NCI-H146 treated with DMSO at 0.1 percent for 48 hours (cell line): ENCODE results near the gene ECI1.

Experiments
- DNase-seq: peaks from one replicate; lab custom pipeline; 2025; ENCODE audit not compliant: unreplicated experiment; lab: John Stamatoyannopoulos, UW

The ECI1 gene, protein sequence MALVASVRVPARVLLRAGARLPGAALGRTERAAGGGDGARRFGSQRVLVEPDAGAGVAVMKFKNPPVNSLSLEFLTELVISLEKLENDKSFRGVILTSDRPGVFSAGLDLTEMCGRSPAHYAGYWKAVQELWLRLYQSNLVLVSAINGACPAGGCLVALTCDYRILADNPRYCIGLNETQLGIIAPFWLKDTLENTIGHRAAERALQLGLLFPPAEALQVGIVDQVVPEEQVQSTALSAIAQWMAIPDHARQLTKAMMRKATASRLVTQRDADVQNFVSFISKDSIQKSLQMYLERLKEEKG

DNA sequence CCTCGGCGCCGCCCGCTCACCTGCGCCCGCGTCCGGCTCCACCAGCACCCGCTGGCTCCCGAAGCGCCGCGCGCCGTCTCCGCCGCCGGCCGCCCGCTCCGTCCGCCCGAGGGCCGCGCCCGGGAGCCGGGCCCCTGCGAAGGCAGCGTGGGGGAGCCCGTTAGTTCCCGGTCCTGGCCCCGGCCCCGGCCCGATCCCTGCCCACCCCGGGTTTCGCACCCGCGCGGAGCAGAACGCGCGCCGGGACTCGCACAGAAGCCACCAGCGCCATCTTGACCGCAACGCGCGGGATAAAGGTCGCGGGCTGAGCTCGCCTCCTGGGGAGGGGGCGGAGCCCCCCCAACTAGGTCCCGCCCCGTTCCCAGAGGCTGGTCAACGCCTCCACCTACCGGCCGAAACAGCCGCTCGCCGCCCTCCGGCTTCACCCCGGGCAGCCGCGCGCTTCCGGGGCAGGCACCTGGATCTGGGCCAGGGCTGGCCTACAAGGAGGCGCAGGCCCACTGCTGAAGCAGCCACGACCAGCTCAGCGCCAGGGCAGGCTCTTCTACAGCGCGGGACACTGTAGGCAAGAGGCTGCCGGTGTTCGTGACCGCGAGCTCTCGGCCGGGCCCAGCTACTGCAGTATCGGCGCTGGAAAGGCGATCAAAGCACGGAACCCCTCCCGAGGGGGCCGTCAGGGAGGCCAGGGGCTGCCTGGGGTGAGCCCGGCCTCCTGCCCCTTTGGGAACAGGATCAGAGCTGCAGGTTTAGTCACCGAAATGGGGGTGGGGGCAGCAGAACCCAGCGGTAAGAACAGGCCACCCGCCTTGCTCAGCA lies at the start of gene ECI1:
TSS of gene ECI1 (minus strand) at position 292 of the 816 bp plus-strand sequence. CDS start at position 271, 21 bp downstream.
- peak; percentile 83 for DNase-seq

DNA sequence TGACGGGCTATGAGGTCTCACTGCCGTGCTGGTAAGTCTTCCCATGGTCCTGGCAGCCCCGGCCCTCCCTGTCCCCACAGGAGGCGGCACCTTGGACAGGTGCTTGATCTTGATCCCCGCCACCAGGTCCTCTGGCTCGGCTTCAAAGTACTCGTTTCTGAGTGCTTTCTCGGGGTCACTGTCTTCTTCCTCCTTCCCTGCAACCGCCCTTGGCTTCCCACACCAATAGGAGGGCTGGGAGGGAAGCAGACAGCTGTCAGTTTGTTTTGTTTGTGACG lies 48.5 kb upstream of the ECI1 start:
- DNase-seq = no peak

DNA sequence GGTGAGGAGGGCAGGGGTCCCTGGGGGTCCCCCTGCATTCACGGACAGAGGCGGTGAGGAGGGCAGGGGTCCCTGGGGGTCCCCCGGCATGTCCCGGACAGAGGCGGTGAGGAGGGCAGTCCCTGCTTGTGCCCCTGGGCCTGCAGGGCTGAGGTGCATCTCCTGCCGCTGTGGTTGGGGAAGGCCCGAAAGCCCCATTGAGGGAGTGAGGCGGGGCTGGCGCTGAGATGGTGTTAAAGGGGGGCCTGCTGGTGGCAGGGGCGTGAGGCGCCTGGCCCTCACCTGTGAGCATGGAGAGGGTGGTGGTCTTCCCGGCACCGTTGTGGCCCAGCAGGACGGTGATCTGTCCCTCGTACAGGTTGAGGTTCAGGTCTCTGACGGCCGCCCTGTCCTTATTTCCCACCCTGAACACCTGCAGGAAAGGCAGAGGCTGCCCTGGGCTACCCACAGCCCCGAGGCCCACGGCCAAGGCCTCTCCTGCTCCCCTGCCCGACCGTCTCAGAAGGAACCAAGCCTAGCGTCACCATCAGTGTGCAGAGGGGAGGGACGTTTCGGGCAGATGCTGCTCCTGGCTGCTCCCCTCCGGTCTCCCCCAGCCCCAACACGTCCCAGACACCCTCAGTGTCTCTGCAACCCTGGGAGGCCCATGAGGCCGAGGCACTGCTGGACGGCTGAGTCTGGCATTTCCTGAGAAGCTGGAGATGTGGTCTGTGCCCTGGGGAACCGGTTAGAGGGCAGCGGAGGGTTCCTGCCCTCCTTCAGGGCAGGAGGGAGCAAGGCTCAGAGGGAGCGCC lies 47.9 kb upstream of the ECI1 start:
- DNase-seq = no peak

DNA sequence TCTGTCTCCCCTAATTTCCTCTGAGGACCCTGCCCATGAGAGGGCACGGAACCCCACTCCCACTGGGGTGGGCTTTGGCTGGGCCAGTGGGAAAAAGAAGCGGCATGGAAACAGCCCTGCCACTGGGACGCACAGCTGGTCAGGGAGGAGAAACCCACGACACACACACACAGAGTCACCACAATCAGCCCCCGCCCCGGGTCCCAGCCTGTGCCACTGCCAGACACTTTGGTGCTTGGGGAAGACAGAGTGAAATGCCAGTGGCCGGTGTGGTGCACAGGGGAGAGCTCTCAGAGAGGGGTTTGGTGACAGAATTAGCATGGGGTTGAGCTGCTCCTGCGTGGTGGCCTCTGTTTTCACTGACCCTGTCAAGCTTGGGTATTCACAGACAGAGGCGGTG lies 47.2 kb upstream of the ECI1 start:
- no peak for DNase-seq

DNA sequence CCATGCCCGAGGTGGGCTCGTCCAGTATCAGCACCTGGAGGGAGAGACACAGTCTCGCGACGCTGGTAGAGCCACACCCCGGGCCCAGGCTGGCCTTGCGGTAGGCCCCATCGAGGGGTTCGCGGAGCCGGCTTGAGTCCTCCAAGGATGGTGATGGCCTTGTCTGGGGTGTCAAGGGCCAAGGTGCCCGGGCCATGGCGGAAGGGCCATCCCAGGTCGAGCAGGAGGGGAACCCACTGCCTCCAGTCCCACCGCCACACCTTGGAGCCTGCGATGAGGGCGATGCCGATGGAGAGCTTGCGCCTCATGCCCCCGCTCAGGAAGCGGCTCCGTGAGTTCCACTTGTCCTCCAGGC lies 46.1 kb upstream of the ECI1 start:
- no peak for DNase-seq

DNA sequence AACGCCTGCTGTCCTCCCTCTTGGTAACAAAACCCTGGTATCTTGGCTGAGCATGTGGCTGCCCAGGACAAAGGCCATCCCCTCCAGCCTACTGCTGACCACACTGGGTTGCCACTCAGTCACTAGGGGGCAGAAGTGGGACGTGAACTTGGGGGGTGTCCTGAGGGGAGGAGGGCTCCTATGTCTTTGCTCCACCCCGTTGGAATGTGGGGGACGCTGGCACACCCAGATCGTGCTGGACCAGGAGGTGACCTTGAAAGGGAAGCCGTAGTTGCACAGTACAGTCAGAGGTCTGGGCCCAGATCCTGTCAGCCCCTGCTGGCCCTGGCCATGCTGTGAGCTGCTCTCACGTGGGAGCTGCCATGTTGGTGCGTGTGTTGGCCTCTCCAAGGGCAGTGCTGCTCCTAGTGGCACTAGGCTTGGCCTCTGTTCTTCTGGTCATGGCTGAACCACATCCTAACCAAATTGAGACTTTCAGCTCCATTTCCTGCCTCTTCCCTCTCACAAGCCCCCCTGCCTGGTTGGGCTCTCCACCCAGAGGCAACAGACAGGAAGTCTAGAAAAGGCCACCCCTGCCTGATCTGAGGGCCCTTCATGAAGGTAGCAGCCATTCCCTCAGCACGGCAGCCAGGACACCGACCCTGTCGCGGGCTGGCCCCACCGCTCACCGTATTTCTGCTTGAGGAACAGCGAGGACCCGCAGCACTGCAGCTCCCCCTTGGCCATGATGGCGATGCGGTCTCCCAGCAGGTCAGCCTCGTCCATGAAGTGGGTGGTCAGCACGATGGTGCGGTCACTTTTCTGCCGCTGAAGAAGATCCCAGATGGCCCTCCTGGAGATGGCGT lies 45.5 kb upstream of the ECI1 start:
- no peak for DNase-seq

DNA sequence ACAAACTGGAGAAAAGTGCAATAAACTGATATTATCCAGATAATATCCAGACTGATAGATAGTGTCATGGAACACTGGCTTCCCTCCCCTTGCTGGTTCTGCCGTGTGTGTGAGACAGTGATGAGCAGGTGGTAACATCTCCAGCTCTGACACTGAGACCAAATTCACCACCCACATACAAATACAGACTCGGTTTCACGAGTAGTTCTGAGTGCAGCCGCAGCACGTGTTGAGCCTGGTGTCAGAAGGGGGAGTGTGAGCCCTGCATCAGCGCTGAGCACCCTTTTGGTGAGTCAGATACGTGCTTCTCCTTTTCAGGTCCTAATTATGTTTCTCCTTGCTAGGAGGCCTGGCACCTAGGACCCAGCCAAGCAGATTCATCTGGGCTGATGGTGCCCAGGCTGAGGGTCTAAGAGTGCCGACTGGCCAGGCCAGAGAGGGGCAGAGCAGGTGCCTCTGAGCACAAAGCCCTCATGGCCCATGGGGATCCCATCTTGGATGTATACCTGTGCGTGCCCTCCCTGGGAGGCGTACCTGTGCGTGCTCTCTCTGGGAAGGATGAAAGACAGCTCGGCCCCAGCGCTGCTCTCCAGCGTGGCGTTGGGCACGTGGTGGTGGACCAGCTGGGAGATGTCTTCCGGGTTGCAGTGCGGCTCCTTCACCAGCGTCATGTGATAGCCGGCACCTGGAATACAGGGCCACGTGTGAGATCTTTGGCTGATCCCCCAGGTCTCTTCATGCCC lies 43.8 kb upstream of the ECI1 start:
- DNase-seq = no peak

DNA sequence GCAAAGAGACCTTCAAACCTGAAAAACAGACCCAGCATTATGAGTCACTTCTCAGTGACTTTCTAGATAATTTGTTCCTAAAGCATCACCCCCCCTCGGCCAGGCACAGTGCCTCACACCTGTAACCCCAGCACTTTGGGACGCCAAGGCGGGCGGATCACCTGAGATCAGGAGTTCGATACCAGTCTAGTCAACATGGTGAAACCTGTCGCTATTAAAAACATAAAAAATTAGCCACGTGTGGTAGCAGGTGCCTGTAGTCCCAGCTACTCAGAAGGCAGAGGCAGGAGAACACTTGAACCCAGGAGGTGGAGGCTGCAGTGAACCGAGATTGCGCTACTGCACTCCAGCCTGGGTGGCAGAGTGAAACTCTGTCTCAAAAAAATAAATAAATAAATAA lies 40.8 kb upstream of the ECI1 start:
- no peak for DNase-seq

DNA sequence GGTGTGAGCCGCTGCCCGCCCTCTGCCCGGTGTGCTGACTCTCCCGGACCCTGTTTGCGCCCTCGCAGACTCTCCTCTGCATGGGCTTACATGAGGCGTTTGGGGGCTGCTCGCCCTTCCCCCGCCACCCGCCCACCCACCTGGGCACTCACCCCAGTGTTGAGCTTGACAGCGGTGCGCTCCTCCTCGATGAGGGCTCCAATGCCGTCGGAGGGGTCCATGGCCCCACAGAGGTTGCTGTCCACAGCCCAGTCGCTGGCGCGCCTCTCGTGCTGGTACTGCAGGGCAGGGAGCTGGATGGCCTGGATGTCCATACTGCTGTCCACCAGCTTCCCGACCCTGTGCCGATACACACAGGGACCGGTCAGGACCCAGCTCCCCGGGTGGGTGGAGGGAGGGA lies 37.9 kb upstream of the ECI1 start:
- no peak for DNase-seq

DNA sequence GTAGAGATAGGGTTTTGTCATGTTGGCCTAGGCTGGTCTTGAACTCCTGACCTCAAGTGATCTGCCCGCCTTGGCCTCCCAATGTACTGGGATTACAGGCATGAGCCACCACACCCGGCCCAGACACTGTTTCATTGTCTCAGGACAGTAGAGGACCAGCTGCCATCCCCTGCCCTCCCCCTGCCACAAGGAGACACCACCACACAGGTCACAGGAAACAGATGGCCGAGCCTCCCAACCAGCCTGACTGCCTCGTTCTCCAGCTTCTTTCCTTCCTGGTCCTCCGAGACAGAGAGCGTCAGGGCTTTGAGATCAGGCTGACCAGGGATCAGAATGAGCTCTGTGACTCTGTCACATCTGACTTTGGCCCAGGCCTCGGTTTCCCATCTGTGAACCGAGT lies 37.3 kb upstream of the ECI1 start:
- no peak for DNase-seq

DNA sequence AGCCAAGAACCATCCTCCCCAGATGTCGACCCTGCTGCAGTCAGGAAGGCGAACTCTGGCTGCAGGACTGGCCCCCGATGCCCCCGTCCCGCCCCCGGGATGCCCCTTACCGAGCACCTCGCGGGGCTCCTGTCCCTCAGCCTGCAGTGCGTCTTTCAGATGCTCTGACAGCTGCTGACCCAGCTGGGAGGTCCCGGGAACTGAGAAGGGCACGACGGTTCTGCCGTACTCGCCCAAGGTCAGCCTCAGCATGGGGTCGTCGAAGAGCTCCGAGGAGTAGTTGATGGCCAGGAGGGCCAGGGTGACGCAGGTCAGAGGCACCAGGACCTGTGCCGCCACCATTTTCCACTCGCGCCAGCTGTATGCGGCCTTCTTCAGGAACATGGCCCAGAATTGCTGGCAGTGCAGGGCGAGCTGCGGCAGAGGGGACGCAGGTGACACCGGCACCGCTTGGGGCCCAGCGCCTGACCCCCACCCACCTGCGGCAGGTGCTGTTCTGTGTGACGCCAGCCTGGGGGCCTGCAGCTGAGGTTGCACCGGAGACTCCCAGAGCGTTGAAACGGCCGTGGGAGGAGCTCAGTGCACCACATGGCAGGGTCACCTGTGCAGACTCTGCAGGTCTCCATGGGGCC lies 36.6 kb upstream of the ECI1 start:
- DNase-seq = no peak

DNA sequence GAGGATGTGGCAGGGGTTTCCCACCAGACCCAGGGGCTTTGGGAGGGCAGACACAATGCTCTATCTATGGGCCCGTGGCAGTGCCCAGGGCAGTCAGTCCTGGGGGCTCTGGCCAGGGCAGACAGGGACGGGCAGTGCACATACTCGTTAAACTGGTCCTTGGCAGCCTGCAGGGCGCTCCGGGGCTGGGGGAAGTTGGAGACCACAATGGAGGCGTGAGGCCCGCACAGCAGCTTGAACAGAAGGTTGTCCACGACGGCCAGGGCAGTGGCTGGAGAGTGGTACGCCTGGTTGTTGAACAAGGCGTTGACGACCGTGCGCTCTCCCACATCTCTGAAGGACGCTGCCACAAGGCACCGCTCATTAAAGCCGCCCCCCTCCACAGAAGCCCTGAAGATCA lies 35.2 kb upstream of the ECI1 start:
- no peak for DNase-seq

DNA sequence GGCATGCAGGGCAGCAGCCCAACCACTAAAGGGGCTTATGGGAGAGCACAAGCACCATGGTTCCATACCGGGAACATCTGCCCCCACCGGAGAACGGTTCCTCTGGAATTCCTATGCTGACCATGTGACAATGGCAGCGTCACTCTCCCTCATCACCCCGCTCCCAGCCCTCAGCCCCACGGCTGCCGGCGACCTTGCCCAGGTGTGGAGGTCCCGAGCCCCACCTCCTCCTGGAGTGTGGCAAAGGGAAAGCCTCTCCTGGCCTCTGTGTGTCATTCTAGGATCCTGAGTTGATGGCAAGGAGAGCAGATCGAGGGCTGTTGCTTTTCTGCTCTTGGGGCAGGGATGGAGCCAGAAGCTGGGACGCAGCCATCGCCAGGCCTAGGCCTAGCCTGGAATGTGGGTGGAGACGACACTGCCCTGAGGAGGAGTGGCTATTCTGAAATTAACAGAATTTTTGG lies 34.4 kb upstream of the ECI1 start:
- DNase-seq = no peak

DNA sequence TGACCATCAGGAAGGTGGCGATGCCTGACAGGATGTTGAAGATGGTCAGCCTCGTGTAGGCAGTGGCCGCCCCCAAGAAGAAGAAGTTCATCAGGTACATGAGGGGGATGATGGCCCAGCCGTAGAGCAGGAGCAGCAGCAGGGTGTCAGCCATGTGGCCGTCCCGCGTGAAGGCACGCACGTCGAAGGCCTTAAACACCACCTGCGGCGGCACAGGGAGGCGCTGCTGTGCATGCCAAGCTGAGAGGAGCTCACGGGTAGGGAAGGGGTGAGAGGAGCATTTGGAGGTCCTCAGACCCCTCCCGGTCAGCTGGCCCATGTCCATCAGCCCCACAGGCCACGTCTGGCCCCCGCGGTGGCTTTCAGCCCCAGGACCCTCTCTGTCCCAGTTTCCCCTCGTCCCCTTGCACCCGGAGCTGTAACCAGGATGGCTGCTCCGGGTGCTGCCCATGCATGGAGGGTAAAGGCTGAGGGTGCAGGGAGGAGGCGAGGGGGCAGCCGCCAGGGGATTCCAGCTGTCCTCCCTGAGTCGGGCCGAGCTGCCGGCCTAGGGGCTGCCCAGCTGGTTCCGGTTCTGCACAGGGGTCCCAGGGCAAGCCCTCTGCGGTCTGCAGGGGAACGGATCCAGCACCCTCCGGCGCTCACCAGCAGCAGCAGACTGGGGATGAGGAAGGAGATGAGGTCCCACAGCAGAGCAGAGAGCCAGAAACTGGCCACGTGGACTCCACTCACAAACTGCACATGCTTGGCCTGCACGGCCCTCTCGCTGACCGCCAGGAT lies 33.6 kb upstream of the ECI1 start:
- DNase-seq = no peak

DNA sequence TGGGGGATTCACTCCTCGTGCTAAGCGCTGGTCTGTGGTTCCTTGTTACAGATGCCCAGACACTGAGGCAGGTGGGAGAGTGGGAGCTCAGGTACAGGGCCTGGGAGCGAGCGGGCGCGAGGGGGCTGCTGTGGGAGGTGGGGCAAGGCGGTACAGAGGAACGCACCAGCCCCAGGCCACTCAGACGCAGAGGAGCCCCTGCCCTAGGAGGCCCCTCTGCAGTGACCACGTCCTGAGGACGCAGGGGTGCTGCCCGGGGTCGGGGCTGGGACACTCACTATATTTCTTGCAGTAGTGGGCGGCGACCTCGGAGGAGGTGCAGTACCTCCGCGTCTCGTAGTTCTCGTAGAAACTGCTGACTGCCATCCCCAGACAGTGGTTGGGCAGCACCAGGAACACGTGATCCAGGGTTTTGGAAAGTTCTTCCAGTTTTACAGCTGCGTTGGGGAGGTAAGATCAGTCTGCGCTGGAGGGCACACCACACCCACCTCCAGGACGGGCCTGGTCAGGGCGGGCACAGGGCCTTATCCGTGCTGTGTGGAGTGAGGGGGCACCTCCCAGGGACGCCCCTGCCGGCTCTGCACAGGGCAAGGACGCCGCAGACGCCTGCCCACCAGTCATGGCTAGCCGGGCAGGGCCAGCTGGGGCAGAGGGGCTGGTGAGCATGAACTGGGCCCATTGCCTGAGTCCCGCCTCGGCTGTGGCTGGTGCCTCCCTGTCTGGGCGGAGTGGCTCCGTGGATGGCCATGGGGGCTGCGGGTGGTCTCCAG lies 32.8 kb upstream of the ECI1 start:
- no peak for DNase-seq

DNA sequence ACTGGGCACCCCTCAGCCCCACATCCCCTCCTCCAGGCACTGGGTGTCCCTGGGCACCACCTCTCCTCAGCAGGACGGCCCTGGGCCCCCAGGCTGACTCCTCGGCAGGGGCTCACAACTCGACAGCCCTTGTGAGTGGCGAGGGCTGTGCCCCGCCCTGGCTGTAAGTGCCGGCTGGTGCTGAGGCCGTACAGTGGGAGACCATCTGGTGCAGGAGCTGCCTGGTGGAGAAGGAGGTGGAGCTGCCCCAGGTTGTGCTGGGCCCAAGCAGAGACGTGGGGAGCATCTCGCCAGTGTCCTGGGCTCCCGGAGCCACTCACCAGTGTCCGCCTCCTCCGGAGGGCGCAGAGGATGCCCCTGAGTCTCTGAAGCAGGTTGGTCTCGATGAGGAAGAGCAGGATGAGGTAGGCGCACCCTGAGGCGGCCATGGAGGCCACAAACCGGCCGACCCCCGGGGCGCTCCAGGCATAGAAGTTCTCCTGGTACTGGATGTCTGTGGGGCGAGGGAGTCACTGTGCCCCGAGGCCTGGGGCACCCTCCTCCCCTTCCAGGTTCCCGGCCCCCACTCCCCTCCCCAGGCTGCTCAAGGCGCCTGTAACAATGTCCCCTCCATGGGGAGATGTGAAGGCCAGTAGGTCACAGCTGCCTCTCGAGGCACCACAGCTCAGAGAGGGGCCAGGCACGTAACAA lies 31.6 kb upstream of the ECI1 start:
- no peak for DNase-seq

DNA sequence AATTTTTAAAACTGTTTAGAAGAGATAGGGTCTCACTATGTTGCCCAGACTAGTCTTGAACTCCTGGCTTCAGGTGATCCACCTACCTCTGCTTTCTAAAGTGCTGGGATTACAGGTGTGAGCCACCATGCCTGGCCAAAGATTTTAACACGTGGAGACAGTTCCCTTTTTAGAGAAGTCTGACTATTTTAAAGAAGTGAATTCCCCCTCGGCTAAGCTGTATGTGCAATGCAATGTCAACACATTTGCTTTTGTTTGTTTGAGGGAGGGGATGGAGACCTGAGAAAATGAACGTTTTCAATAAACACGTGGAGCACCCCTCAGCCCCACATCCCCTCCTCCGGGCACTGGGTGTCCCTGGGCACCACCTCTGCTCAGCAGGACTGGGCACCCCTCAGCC lies 30.9 kb upstream of the ECI1 start:
- DNase-seq = no peak

DNA sequence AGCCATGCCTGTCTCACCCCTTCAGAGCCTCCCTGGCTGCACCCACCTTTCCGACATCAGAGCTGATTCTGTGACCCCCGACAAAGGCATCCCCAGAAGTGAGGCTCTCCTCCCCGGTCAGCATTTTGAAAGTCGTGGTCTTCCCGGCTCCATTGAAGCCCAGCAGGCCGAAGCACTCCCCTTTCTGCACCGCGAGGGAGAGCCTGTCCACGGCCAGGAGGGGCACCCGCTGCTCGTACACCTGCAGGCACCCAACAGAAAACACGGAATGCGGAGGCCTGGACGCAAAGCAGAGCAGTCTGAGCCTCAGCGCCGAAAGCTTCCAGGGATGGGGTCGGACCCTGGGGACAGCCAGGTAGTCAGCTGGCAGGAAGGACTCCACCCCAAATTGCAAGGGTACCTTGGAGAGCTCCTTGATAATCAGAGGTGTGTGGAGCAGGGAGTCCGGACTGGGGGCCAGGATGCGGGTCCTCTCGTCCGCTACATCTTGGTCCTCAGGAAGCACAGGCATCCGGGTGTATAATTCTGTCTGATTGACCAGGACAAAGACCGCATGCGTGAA lies 29.7 kb upstream of the ECI1 start:
- DNase-seq = no peak
